Measurements from ENCODE around the gene PPP1R2C.

DNA sequence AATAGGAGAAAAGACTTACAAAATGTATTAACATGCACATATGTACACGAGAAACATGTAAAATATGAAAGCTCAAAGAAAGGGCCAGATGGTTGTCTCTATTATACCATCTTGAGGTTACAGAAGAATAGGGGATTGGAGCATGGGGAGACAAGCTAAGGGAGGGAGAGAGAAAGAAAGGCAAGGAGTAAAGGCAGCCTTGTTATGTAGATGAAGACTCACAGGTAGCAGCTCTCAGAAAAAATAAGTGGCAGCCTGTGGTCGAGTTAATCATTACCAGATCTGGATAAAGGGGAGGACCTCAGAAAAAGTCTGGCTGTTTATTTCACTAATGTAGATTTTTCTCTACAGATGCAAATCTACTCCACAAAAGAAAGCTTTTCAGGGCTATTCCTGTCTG lies 26.6 kb upstream of the PPP1R2C start:
- TF ChIP-seq YY1 (IDR thresholded peaks at IDR 0.05; ENCODE audit: insufficient read depth, insufficient read length) (no peak), ZNF274 (IDR thresholded peaks at IDR 0.05; ENCODE audit: low read depth, low read length) (no peak)
